HepG2 (cell line): ENCODE measurements around the gene UBXN2A. TPM values are rescaled to one million over a fixed set of nuclear protein-coding genes. Genes with fewer than 3 reads are reported as not detected.
A peak's percentile ranks its signal among the peaks of the same experiment; 100 is the strongest.

Experiments used
- ATF7 ChIP-seq, 2 experiments: fragments of 450-650 bp in 1 of 2; sonication (generic) in 1 of 2; formaldehyde crosslinking in 1 of 2; IDR thresholded peaks; 2 replicates each; pipeline versions ENCODE4 v1.4.0 to v1.6.1; 2016 to 2020; ENCODE audit warnings: antibody characterized with exemption in 1 of 2, mild to moderate bottlenecking in 1 of 2, missing genetic modification reagents in 1 of 2
- ELF4 ChIP-seq: sonication (generic); formaldehyde crosslinking; IDR thresholded peaks from 2 replicates; pipeline ENCODE4 v1.5.0; 2020; ENCODE audit warnings: missing genetic modification reagents, mild to moderate bottlenecking, moderate library complexity, borderline replicate concordance
- HNF4G ChIP-seq, 2 experiments: sonication (generic) in 1 of 2; formaldehyde crosslinking in 1 of 2; IDR thresholded peaks; 2 replicates each; pipeline versions ENCODE4 v1.4.0 to v1.6.1; 2011 to 2020; ENCODE audit warnings: borderline replicate concordance in 2 of 2, low read depth in 2 of 2, mild to moderate bottlenecking in 2 of 2, low read length in 1 of 2, missing genetic modification reagents in 1 of 2, moderate library complexity in 1 of 2
- HOXA7 ChIP-seq: sonication (generic); formaldehyde crosslinking; IDR thresholded peaks from 2 replicates; pipeline ENCODE4 v1.8.1; 2022; ENCODE audit warnings: mild to moderate bottlenecking, missing genetic modification reagents, moderate library complexity
- IRX3 ChIP-seq: sonication (generic); formaldehyde crosslinking; IDR thresholded peaks from 2 replicates; pipeline ENCODE4 v1.8.1; 2023; ENCODE audit warnings: mild to moderate bottlenecking, low read depth, missing genetic modification reagents, borderline replicate concordance
- MBD4 ChIP-seq: IDR thresholded peaks from 2 replicates; pipeline ENCODE4 v1.6.1; 2012; ENCODE audit warnings: low read length, inconsistent platforms, borderline replicate concordance
- NKX3-1 ChIP-seq: sonication (generic); formaldehyde crosslinking; IDR thresholded peaks from 2 replicates; pipeline ENCODE4 v1.5.0; 2020; ENCODE audit warnings: missing genetic modification reagents
- PHB2 ChIP-seq: fragments of 450-650 bp; IDR thresholded peaks from 2 replicates; pipeline ENCODE4 v1.6.1; 2018; ENCODE audit not compliant: partially characterized antibody
- SMAD1 ChIP-seq: sonication (generic); formaldehyde crosslinking; IDR thresholded peaks from 2 replicates; pipeline ENCODE4 v1.4.0; 2020; ENCODE audit warnings: missing genetic modification reagents, low read depth, mild to moderate bottlenecking, borderline replicate concordance
- SRY ChIP-seq: sonication (generic); formaldehyde crosslinking; IDR thresholded peaks from 2 replicates; pipeline ENCODE4 v1.8.0; 2022; ENCODE audit warnings: mild to moderate bottlenecking, missing genetic modification reagents
- TFDP2 ChIP-seq: sonication (generic); formaldehyde crosslinking; IDR thresholded peaks from 2 replicates; pipeline ENCODE4 v1.4.0; 2020; ENCODE audit warnings: missing genetic modification reagents
- YEATS2 ChIP-seq: sonication (generic); formaldehyde crosslinking; IDR thresholded peaks from 2 replicates; pipeline ENCODE4 v1.4.0; 2020; ENCODE audit warnings: missing genetic modification reagents, borderline replicate concordance
- ZBTB20 ChIP-seq: sonication (generic); formaldehyde crosslinking; IDR thresholded peaks from 2 replicates; pipeline ENCODE4 v1.8.1; 2023; ENCODE audit warnings: missing genetic modification reagents, low read depth, mild to moderate bottlenecking, borderline replicate concordance
- ZNF253 ChIP-seq: sonication (generic); formaldehyde crosslinking; IDR thresholded peaks from 2 replicates; pipeline ENCODE4 v1.8.0; 2022; ENCODE audit warnings: mild to moderate bottlenecking, missing genetic modification reagents, borderline replicate concordance
- ZNF30 ChIP-seq: sonication (generic); formaldehyde crosslinking; IDR thresholded peaks from 2 replicates; pipeline ENCODE4 v1.5.0; 2020; ENCODE audit warnings: mild to moderate bottlenecking, missing genetic modification reagents
- ZNF318 ChIP-seq: sonication (generic); formaldehyde crosslinking; IDR thresholded peaks from 2 replicates; pipeline ENCODE4 v1.4.0; 2020; ENCODE audit warnings: mild to moderate bottlenecking, missing genetic modification reagents
- ZNF614 ChIP-seq: IDR thresholded peaks from 2 replicates; pipeline ENCODE4 v1.6.1; 2018; ENCODE audit warnings: missing biosample characterization, missing genetic modification reagents, inconsistent platforms, borderline replicate concordance
- ZNF629 ChIP-seq: sonication (generic); formaldehyde crosslinking; conservative IDR thresholded peaks from 2 replicates; pipeline ENCODE4 v1.5.0; 2020; ENCODE audit warnings: missing genetic modification reagents
- ZNF761 ChIP-seq: sonication (generic); formaldehyde crosslinking; conservative IDR thresholded peaks from 2 replicates; pipeline ENCODE4 v1.4.0; 2020; ENCODE audit warnings: mild to moderate bottlenecking, missing genetic modification reagents
- polyA plus RNA-seq, 8 experiments: library from polyadenylated mRNA; depleted of rRNA in 3 of 8; stranded (reverse) in 7 of 8; unstranded in 1 of 8; fragments of >200 nt; fragmentation: Illumina TruSeq in 4 of 8; extraction: Trizol in 4 of 8; gene quantifications; 2 replicates each; pipeline versions ENCODE4 v1.2.1 to v1.2.3, GENCODE V29; 2011 to 2016; ENCODE audit warnings: low read depth in 4 of 8, missing spikeins in 1 of 8, mixed read lengths in 1 of 8; ENCODE audit not compliant: insufficient read depth in 1 of 8
- total RNA-seq, 5 experiments: library from RNA; depleted of rRNA; stranded (reverse); fragments of >200 nt; fragmentation: Illumina TruSeq; extraction: Trizol; gene quantifications; 2 replicates each; pipeline ENCODE4 v1.2.3, GENCODE V29; 2016; ENCODE audit warnings: low read depth in 1 of 5

UBXN2A gene
- total and polyA plus RNA-seq, 2 of the 13 experiments (the other 11 are each of a cell fraction or from before 2014, with no cell fraction given) = 8.3 to 20.9 TPM

DNA sequence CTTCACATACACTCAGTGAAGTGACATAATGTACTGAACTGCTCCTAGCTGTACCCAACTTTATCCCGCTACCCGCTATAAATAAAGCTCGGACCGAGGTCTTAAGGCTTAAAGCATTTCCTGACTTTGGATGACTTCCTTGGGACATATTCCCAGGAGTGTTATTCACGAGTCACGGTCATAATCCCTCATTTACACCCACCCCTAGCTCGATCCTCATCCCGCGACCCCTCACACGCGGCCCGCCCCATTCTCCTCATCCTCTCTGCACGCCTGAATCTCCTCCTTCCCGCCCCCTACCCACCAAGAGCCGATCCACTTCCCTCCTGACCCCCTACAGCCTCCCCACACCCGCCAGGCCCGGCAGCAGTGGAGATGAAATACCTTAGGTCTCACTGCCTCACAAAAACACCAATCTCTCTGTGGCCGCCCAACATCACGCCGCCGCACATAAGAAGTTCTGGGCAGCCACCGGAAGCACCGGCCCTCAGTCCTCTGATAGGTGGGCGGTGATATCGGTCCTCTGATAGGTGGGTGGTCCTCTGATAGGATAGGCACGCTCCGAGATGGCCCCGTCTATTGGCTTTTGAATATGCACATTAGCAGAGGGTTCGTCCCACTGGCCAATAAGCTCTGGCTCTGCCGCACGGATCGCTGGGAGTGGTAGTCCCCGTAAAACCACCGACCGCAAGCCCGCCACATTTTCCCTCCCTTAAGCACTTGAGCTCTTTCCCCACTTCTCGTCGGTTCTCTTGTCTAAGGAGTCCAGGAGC, 106.9 kb downstream of the UBXN2A start, which contains the start of gene WDCP (continued):
- no peak for TF ChIP-seq ZNF30 (CRISPR knock-in tag)
- TF ChIP-seq ZNF629 (CRISPR knock-in tag) = 0 out of 2 replicates have a peak, but pooled peaks have one; percentile 9
- TF ChIP-seq IRX3 = peak; percentile 50; the same call in 1 of the 2 replicates
- 0 out of 2 replicates have a peak, but pooled peaks have one; percentile 57 for TF ChIP-seq NKX3-1 (CRISPR knock-in tag)
- no peak for TF ChIP-seq HOXA7 (CRISPR knock-in tag)
- no peak for TF ChIP-seq PHB2
- peak; percentile 69 for TF ChIP-seq YEATS2 (CRISPR knock-in tag)
- no peak for TF ChIP-seq ZNF318 (CRISPR knock-in tag)
- no peak; the same call in 1 of the 2 replicates for TF ChIP-seq ZNF614
- peak; percentile 74; the same call in 1 of the 2 replicates for TF ChIP-seq ELF4 (CRISPR knock-in tag)
- no peak for TF ChIP-seq ZBTB20 (CRISPR knock-in tag)
- TF ChIP-seq SMAD1 (CRISPR knock-in tag) = peak; percentile 73; the same call in 1 of the 2 replicates
- no peak for TF ChIP-seq MBD4
- no peak; the same call in 1 of the 2 replicates for TF ChIP-seq ZNF761
- no peak for TF ChIP-seq HNF4G (IDR thresholded peaks at IDR 0.05; ENCODE audit: borderline replicate concordance, low read depth, low read length)
- TF ChIP-seq HNF4G (CRISPR knock-in tag; IDR thresholded peaks at IDR 0.05; ENCODE audit: borderline replicate concordance, low read depth) = no peak
- TF ChIP-seq SRY (CRISPR knock-in tag) = peak; percentile 71
- TF ChIP-seq ATF7 (IDR thresholded peaks at IDR 0.05) = no peak
- TF ChIP-seq ATF7 (CRISPR knock-in tag; IDR thresholded peaks at IDR 0.05) = no peak
- no peak for TF ChIP-seq ZNF253 (CRISPR knock-in tag)
- peak; percentile 92 for TF ChIP-seq TFDP2
